ENCODE measurements around the gene PLCD3. TPM values are rescaled to one million over a fixed set of nuclear protein-coding genes. Genes with fewer than 3 reads are reported as not detected.

Gene PLCD3
- total RNA-seq, 5 donors from 2014 or later (not counting 1 experiment from before 2014, with no cell fraction given) = 3.1 to 9.9 (median 4.8) TPM

DNA sequence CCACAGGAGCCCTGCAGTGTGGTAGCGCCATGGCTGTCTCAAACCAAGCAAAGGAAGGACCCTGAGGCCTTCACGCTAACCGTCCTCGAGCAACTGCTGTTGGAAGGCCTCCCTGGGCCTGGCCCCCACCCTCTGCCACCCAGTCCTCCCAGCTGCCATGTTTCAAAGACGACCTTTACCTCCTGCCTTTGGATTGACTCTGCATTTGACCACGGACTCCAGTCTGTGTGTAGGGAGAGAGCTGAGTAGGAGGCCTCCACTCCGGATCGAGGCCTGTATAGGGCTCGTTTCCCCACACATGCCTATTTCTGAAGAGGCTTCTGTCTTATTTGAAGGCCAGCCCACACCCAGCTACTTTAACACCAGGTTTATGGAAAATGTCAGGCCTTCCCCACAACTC lies 24.3 kb downstream of the PLCD3 start:
- H3K4me1 Mint-ChIP-seq = no peaks in the 10 kb centered on the region
- H3K4me1 ChIP-seq (ENCODE audit: control insufficient read depth in 1 of 2, extremely low read depth in 1 of 2, insufficient read depth in 2 of 2, low read length in 2 of 2) = no peaks in the 10 kb centered on the region
- H3K27ac Mint-ChIP-seq = no peak overlapping the region
- peaks cover 0 to 3% of the 10 kb centered on the region in 2 experiments for H3K27me3 ChIP-seq (replicated peaks in 1 of 2; ENCODE audit: control insufficient read depth in 2 of 2, extremely low read depth in 1 of 2, insufficient read depth in 2 of 2, low read length in 1 of 2)
- ATAC-seq (replicated peaks in 1 of 4) = no peak
- no peak for DNase-seq
- ChIA-PET POLR2A (no interaction called here), CTCF (interaction anchor here in 1 of 2 donors (0.5 to 1.1 kb wide), 2 partner anchors 192 to 306 kb away, joined by 3 to 4 read pairs; no protein-coding TSS in a partner anchor)
- no peak overlapping the region for H3K27ac ChIP-seq (ENCODE audit: low read length)
- WGBS (ENCODE audit: insufficient coverage) = 100% methylated on average over 1 of the region's 9 CpGs
- H3K36me3 ChIP-seq (ENCODE audit: control insufficient read depth in 2 of 2, extremely low read depth in 1 of 2, insufficient read depth in 1 of 2, low read length in 1 of 2) = peaks cover 19 to 60% of the 10 kb centered on the region in 2 donors
- H3K27me3 Mint-ChIP-seq = no peaks in the 10 kb centered on the region
- no peak overlapping the region for H3K4me3 Mint-ChIP-seq
- H3K9me3 Mint-ChIP-seq = no peaks in the 10 kb centered on the region
- H3K36me3 Mint-ChIP-seq = peaks cover 26% of the 10 kb centered on the region
- H3K9me3 ChIP-seq = no peaks in the 10 kb centered on the region
- no peak overlapping the region for H3K4me3 ChIP-seq (ENCODE audit: control insufficient read depth in 1 of 2, extremely low read depth in 1 of 2, low read length in 1 of 2)

GRCh38 chr17:45107293-45108010 lies 24.9 kb downstream of the PLCD3 start:
- 97% methylated on average over 12 of the region's 13 CpGs for WGBS (ENCODE audit: insufficient coverage)
- Mint-ChIP-seq H3K27me3 (no peaks in the 10 kb centered on the region), H3K9me3 (no peaks in the 10 kb centered on the region), H3K4me3 (no peak overlapping the region), H3K27ac (no peak overlapping the region), H3K4me1 (no peaks in the 10 kb centered on the region), H3K36me3 (peaks cover 32% of the 10 kb centered on the region)
- Histone ChIP-seq H3K4me1 (ENCODE audit: control insufficient read depth in 1 of 2, extremely low read depth in 1 of 2, insufficient read depth in 2 of 2, low read length in 2 of 2) (no peaks in the 10 kb centered on the region), H3K4me3 (ENCODE audit: control insufficient read depth in 1 of 2, extremely low read depth in 1 of 2, low read length in 1 of 2) (no peak overlapping the region), H3K9me3 (no peaks in the 10 kb centered on the region), H3K36me3 (ENCODE audit: control insufficient read depth in 2 of 2, extremely low read depth in 1 of 2, insufficient read depth in 1 of 2, low read length in 1 of 2) (peaks cover 19 to 66% of the 10 kb centered on the region in 2 donors), H3K27me3 (replicated peaks in 1 of 2; ENCODE audit: control insufficient read depth in 2 of 2, extremely low read depth in 1 of 2, insufficient read depth in 2 of 2, low read length in 1 of 2) (peaks cover 0 to 2% of the 10 kb centered on the region in 2 experiments), H3K27ac (ENCODE audit: low read length) (no peak overlapping the region)
- ATAC-seq (replicated peaks in 1 of 4) = no peak
- CTCF ChIA-PET = interaction anchor here in 1 of 2 donors (1.1 kb wide), 1 partner anchor 307 kb away, joined by 4 read pairs; no protein-coding TSS in a partner anchor
- DNase-seq = no peak
- POLR2A ChIA-PET = no interaction called here

DNA sequence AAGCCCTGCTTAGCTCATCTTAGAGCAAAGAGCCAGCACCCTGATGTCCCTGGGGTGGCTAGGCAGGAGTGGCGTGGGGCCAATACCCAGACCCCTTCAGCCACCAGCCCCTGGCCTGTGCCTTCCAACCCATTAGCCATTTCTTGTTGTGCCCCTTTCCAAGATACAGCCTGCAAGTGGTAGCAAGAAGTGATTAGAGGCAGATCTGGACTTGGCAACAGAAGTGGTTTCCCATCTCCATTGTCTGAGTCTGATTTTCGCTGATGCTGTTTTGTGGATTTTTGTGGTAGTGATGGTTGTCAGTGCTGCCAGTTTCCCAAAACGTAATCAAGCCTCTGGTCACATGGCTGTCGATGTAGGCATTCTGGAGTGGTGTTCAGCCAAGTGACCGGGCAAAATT lies 25.7 kb downstream of the PLCD3 start:
- 93% methylated on average over 4 of the region's 5 CpGs for WGBS (ENCODE audit: insufficient coverage)
- ATAC-seq (replicated peaks in 1 of 4) (no peak), DNase-seq (no peak)
- Mint-ChIP-seq H3K27ac (no peak overlapping the region), H3K4me3 (no peak overlapping the region), H3K27me3 (no peaks in the 10 kb centered on the region), H3K9me3 (no peaks in the 10 kb centered on the region), H3K36me3 (peaks cover 40% of the 10 kb centered on the region), H3K4me1 (no peaks in the 10 kb centered on the region)
- Histone ChIP-seq H3K27ac (ENCODE audit: low read length) (no peak overlapping the region), H3K36me3 (ENCODE audit: control insufficient read depth in 2 of 2, extremely low read depth in 1 of 2, insufficient read depth in 1 of 2, low read length in 1 of 2) (peaks cover 25 to 75% of the 10 kb centered on the region in 2 donors), H3K4me3 (ENCODE audit: control insufficient read depth in 1 of 2, extremely low read depth in 1 of 2, low read length in 1 of 2) (no peak overlapping the region), H3K4me1 (ENCODE audit: control insufficient read depth in 1 of 2, extremely low read depth in 1 of 2, insufficient read depth in 2 of 2, low read length in 2 of 2) (no peaks in the 10 kb centered on the region), H3K9me3 (no peaks in the 10 kb centered on the region), H3K27me3 (replicated peaks in 1 of 2; ENCODE audit: control insufficient read depth in 2 of 2, extremely low read depth in 1 of 2, insufficient read depth in 2 of 2, low read length in 1 of 2) (no peaks in the 10 kb centered on the region)
- POLR2A ChIA-PET = no interaction called here
- CTCF ChIA-PET = no interaction called here

DNA sequence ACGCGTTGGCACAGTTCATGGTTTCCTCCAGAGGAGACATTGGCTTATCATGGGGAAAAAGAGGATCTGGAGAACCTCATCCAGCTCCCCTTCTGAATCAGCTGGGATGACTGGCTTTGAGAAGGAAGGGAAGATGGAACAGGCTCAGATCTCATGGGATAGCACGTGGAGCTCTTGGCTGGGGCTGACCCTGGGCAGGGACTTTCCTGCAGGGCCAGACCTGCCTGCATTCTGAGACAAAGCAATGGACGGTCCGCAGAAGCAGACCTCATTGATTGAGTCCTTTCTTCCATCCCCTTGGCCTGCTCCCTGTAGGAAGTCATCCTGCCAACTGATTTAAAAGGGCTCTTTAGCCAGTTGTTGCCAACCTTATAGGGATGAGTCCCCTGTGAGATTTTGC lies 26.2 kb downstream of the PLCD3 start:
- H3K9me3 ChIP-seq = no peaks in the 10 kb centered on the region
- Mint-ChIP-seq H3K9me3 (no peaks in the 10 kb centered on the region), H3K27ac (no peak overlapping the region), H3K36me3 (peaks cover 41% of the 10 kb centered on the region), H3K4me1 (no peaks in the 10 kb centered on the region), H3K27me3 (no peaks in the 10 kb centered on the region), H3K4me3 (no peak overlapping the region)
- H3K4me3 ChIP-seq (ENCODE audit: control insufficient read depth in 1 of 2, extremely low read depth in 1 of 2, low read length in 1 of 2) = no peak overlapping the region
- DNase-seq = no peak
- ChIA-PET POLR2A (no interaction called here), CTCF (no interaction called here)
- ATAC-seq (replicated peaks in 1 of 4) = no peak
- H3K27me3 ChIP-seq (replicated peaks in 1 of 2; ENCODE audit: control insufficient read depth in 2 of 2, extremely low read depth in 1 of 2, insufficient read depth in 2 of 2, low read length in 1 of 2) = no peaks in the 10 kb centered on the region
- peaks cover 30 to 77% of the 10 kb centered on the region in 2 donors for H3K36me3 ChIP-seq (ENCODE audit: control insufficient read depth in 2 of 2, extremely low read depth in 1 of 2, insufficient read depth in 1 of 2, low read length in 1 of 2)
- H3K4me1 ChIP-seq (ENCODE audit: control insufficient read depth in 1 of 2, extremely low read depth in 1 of 2, insufficient read depth in 2 of 2, low read length in 2 of 2) = no peaks in the 10 kb centered on the region
- H3K27ac ChIP-seq (ENCODE audit: low read length) = no peak overlapping the region
- 96% methylated on average over 4 of the region's 5 CpGs for WGBS (ENCODE audit: insufficient coverage)

DNA sequence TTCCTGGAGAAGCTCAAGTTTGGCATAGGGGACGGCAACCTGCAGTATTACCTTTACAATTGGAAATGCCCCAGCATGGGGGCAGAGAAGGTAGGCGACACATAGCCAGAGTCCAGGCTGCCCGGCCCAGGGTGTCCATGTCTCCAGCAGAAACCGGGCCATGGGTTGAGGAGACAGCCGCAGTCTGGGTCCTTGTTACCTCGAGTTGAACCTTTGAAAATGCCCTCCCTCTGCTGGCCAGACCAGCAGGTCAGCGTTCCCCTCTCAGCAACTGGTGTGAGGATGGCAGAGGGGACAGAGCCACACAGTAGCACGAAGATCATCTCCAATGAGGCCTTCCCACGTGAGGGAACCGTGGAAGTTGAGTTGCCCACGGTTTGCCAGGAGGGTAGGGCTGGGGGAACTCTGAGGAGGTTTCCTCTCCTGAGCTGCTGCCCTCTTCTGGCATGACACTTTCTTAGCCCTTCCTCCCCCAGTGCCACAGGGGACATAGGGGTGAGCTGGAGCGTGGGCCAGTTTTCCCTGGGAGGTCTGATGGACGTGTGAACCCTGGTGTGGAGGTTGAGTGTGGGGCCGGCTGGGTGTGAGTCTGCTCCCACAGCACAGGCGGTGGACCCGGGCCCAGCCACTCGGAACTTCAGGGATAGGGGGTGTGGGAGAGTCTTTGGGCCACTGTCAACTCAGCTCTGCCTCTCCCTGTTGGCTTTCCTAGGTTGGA lies 27.2 kb downstream of the PLCD3 start:
- no peaks in the 10 kb centered on the region for H3K27me3 ChIP-seq (replicated peaks in 1 of 2; ENCODE audit: control insufficient read depth in 2 of 2, extremely low read depth in 1 of 2, insufficient read depth in 2 of 2, low read length in 1 of 2)
- H3K27me3 Mint-ChIP-seq = no peaks in the 10 kb centered on the region
- H3K4me1 ChIP-seq (ENCODE audit: control insufficient read depth in 1 of 2, extremely low read depth in 1 of 2, insufficient read depth in 2 of 2, low read length in 2 of 2) = no peaks in the 10 kb centered on the region
- POLR2A ChIA-PET = no interaction called here
- H3K27ac ChIP-seq (ENCODE audit: low read length) = no peak overlapping the region
- H3K4me3 Mint-ChIP-seq = no peak overlapping the region
- H3K27ac Mint-ChIP-seq = no peak overlapping the region
- CTCF ChIA-PET = no interaction called here
- peaks cover 30 to 79% of the 10 kb centered on the region in 2 donors for H3K36me3 ChIP-seq (ENCODE audit: control insufficient read depth in 2 of 2, extremely low read depth in 1 of 2, insufficient read depth in 1 of 2, low read length in 1 of 2)
- H3K9me3 ChIP-seq = no peaks in the 10 kb centered on the region
- 97% methylated on average over 10 of the region's 17 CpGs for WGBS (ENCODE audit: insufficient coverage)
- H3K9me3 Mint-ChIP-seq = no peaks in the 10 kb centered on the region
- H3K36me3 Mint-ChIP-seq = peaks cover 41% of the 10 kb centered on the region
- ATAC-seq (replicated peaks in 1 of 4) = no peak
- H3K4me1 Mint-ChIP-seq = no peaks in the 10 kb centered on the region
- no peak for DNase-seq
- H3K4me3 ChIP-seq (ENCODE audit: control insufficient read depth in 1 of 2, extremely low read depth in 1 of 2, low read length in 1 of 2) = no peak overlapping the region

- Mint-ChIP-seq H3K4me1 (no peaks in the 10 kb centered on the region), H3K27ac (no peak overlapping the region), H3K36me3 (peaks cover 41% of the 10 kb centered on the region), H3K4me3 (no peak overlapping the region), H3K27me3 (no peaks in the 10 kb centered on the region), H3K9me3 (no peaks in the 10 kb centered on the region)
- ATAC-seq (replicated peaks in 1 of 4) (no peak), DNase-seq (no peak)
- Histone ChIP-seq H3K9me3 (no peaks in the 10 kb centered on the region), H3K36me3 (ENCODE audit: control insufficient read depth in 2 of 2, extremely low read depth in 1 of 2, insufficient read depth in 1 of 2, low read length in 1 of 2) (peaks cover 33 to 85% of the 10 kb centered on the region in 2 donors), H3K4me3 (ENCODE audit: control insufficient read depth in 1 of 2, extremely low read depth in 1 of 2, low read length in 1 of 2) (no peak overlapping the region), H3K27me3 (replicated peaks in 1 of 2; ENCODE audit: control insufficient read depth in 2 of 2, extremely low read depth in 1 of 2, insufficient read depth in 2 of 2, low read length in 1 of 2) (no peaks in the 10 kb centered on the region), H3K27ac (ENCODE audit: low read length) (no peak overlapping the region), H3K4me1 (ENCODE audit: control insufficient read depth in 1 of 2, extremely low read depth in 1 of 2, insufficient read depth in 2 of 2, low read length in 2 of 2) (no peaks in the 10 kb centered on the region)
- ChIA-PET POLR2A (no interaction called here), CTCF (interaction anchor here in 1 of 2 donors (0.6 kb wide), 1 partner anchor 216 kb away, joined by 3 read pairs; no protein-coding TSS in a partner anchor)
- WGBS (ENCODE audit: insufficient coverage) = 94% methylated on average over 6 of the region's 6 CpGs
Observed at GRCh38 chr17:45104497-45104896, 27.8 kb downstream of the PLCD3 start.

Data from T-cell (primary cell).